NK-92 treated with Interleukin-12 subunit alpha and Interleukin-12 subunit beta, amount 100 ng/mL, for 24 hours (cell line): ENCODE data around the gene NAE1.

Experiments used
- DNase-seq: peaks from one replicate; lab custom pipeline; 2025; lab: John Stamatoyannopoulos, UW

NAE1 gene

GRCh38 chr16:66849549-66849948 is 18.8 kb upstream of the NAE1 start:
- DNase-seq: no peak

- no peak for DNase-seq
These were observed 18.2 kb upstream of the NAE1 start for GRCh38 chr16:66849021-66849420.

GRCh38 chr16:66848172-66848571 is 17.4 kb upstream of the NAE1 start:
- no peak for DNase-seq

GRCh38 chr16:66847533-66848067 is 16.8 kb upstream of the NAE1 start:
- DNase-seq: no peak

- no peak for DNase-seq
These were observed 16.1 kb upstream of the NAE1 start for GRCh38 chr16:66846831-66847230.

- DNase-seq: no peak
These were observed 15.5 kb upstream of the NAE1 start for GRCh38 chr16:66846266-66846665.

GRCh38 chr16:66845791-66846221 is 15.0 kb upstream of the NAE1 start:
- no peak for DNase-seq

- no peak for DNase-seq
These were observed 14.3 kb upstream of the NAE1 start for GRCh38 chr16:66845080-66845410.

- no peak for DNase-seq
These were observed 13.7 kb upstream of the NAE1 start, which contains the start of gene CA7 for GRCh38 chr16:66844342-66845079. CA7 (plus strand) TSS chr16:66844414; CDS start chr16:66844488, 74 bp downstream.

- DNase-seq: no peak
These were observed 13.2 kb upstream of the NAE1 start for GRCh38 chr16:66844009-66844341.

- DNase-seq: no peak
These were observed 12.4 kb upstream of the NAE1 start for GRCh38 chr16:66843191-66843590.

- DNase-seq: no peak
These were observed 12.0 kb upstream of the NAE1 start for GRCh38 chr16:66842765-66843164.

- DNase-seq: no peak
These were observed 10.6 kb upstream of the NAE1 start for GRCh38 chr16:66841366-66841765.

GRCh38 chr16:66840883-66841282 is 10.1 kb upstream of the NAE1 start:
- no peak for DNase-seq

- no peak for DNase-seq
These were observed 4.0 kb upstream of the NAE1 start for GRCh38 chr16:66834746-66835145.

- DNase-seq: no peak
These were observed 2.0 kb upstream of the NAE1 start for GRCh38 chr16:66832661-66833305.

GRCh38 chr16:66832190-66832589 is 1.4 kb upstream of the NAE1 start:
- DNase-seq: no peak

- DNase-seq: no peak
These were observed 6.8 kb downstream of the NAE1 start for GRCh38 chr16:66824006-66824405.

GRCh38 chr16:66814734-66815133 is 16.0 kb downstream of the NAE1 start:
- DNase-seq: no peak

- no peak for DNase-seq
These were observed 19.7 kb downstream of the NAE1 start for GRCh38 chr16:66811043-66811442.

- no peak for DNase-seq
These were observed 20.4 kb downstream of the NAE1 start for GRCh38 chr16:66810391-66810790.

GRCh38 chr16:66809765-66810164 is 21.0 kb downstream of the NAE1 start:
- no peak for DNase-seq

- DNase-seq: no peak
These were observed 28.6 kb downstream of the NAE1 start for GRCh38 chr16:66802159-66802558.
